ENCODE data around the gene MPV17. TPM values are rescaled to one million over a fixed set of nuclear protein-coding genes. Genes with fewer than 3 reads are reported as not detected.

MPV17 gene
- total and polyA plus RNA-seq, 2 donors (not counting 1 experiment from before 2014, with no cell fraction given), result 103 to 137 TPM

DNA sequence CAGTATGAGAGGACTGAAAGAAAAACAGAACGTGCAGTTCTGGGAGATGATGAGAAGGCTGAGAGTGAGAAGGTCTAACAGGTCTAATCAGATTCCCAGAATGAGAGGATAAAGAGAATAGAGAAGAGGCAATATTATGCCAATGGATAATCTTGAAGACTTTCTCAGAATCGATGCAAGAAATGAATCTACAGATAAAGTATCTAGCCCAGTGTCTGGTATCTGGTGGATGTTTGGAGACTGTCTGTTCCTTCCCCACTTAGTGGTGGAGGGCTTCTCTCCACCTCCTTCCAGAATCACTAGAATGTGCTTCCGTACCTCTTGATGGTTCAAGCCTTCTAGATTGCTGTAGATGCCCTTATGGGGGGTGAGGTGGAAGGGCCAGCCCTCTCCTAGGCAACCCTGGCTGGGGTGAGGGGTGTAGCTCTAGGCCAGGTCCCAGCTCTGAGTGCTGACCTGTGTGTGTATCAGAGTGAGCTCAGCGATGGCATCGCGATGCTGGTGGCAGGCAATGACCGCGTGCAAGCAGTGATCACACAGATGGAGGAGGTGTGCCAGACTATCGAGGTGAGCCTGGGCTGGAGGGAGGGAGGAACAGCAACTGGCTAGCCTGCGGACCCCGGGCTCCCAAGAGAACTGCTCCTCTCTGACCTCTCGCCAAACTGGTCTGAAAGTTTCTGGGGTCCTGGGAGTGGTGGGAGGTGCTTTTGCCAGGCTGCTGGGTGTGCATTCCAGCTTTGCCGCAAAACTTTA is 18.2 kb downstream of the MPV17 start:
- intact Hi-C loops (cut with micrococcal nuclease), result loop anchor here (5.0 kb wide), 1 partner anchor 42 kb away; the partner anchor contains the start of gene SLC30A3
- H2AFZ ChIP-seq (ENCODE audit: insufficient read depth, low read depth, low read length, poor library complexity, severe bottlenecking), result no peak overlapping the region
- no peak overlapping the region for H3K4me3 Mint-ChIP-seq
- CTCF ChIA-PET, result interaction anchor here (0.6 to 3.8 kb wide), 7 partner anchors 10 to 459 kb away, joined by 3 to 26 read pairs (median 7); partner anchors contain the start of genes KHK and MPV17
- ATAC-seq (ENCODE audit: low read depth), result no peak
- POLR2A ChIA-PET, result no interaction called here
- peaks cover 0 to 3% of the 10 kb centered on the region in 2 experiments for H3K36me3 ChIP-seq (replicated peaks in 1 of 2; ENCODE audit: control extremely low read depth in 1 of 2, control insufficient read depth in 1 of 2, extremely low read depth in 1 of 2, insufficient read depth in 2 of 2, low read length in 1 of 2)
- H3K4me1 Mint-ChIP-seq, result peaks cover 11% of the 10 kb centered on the region
- H3K27me3 Mint-ChIP-seq, result peaks cover 21% of the 10 kb centered on the region
- no peaks in the 10 kb centered on the region for H3K9me3 Mint-ChIP-seq (ENCODE audit: insufficient read depth)
- TF ChIP-seq CTCF (IDR thresholded peaks at IDR 0.05) (no peak), EZH2 (IDR thresholded peaks at IDR 0.05; ENCODE audit: borderline replicate concordance, insufficient read depth, low read depth, low read length, poor library complexity, severe bottlenecking) (no peak)
- H3K4me3 ChIP-seq (ENCODE audit: control extremely low read depth in 1 of 5, extremely low read depth in 1 of 5, insufficient read depth in 1 of 5, low read depth in 2 of 5, low read length in 4 of 5), result no peak overlapping the region
- peaks cover 14 to 22% of the 10 kb centered on the region in 2 donors for H3K4me1 ChIP-seq (ENCODE audit: control insufficient read depth in 2 of 2, insufficient read depth in 2 of 2, low read length in 2 of 2)
- H3K79me2 ChIP-seq (ENCODE audit: control insufficient read depth, insufficient read depth, low read length), result no peaks in the 10 kb centered on the region
- no peaks in the 10 kb centered on the region for H4K20me1 ChIP-seq (ENCODE audit: control insufficient read depth, insufficient read depth, low read length, poor library complexity, severe bottlenecking)
- no peak overlapping the region for H3K9ac ChIP-seq (ENCODE audit: low read length)
- no peak overlapping the region for H3K27ac ChIP-seq (ENCODE audit: low read length in 2 of 2)
- DNase-seq, result no peak
- H3K27me3 ChIP-seq (replicated peaks in 1 of 4; ENCODE audit: control extremely low read depth in 1 of 4, control insufficient read depth in 3 of 4, insufficient read depth in 4 of 4, low read length in 3 of 4), result peaks cover 0 to 31% (median 10%) of the 10 kb centered on the region in 4 experiments
- H3K27ac Mint-ChIP-seq, result no peak overlapping the region
- peaks cover 0 to 7% (median 0%) of the 10 kb centered on the region in 3 donors for H3K9me3 ChIP-seq (ENCODE audit: control extremely low read depth in 1 of 3, control insufficient read depth in 2 of 3, insufficient read depth in 1 of 3, low read length in 2 of 3)
- H3K4me2 ChIP-seq (replicated peaks; ENCODE audit: low read depth, low read length, poor library complexity, severe bottlenecking), result no peak overlapping the region
- 87% methylated on average over 7 of the region's 13 CpGs for WGBS (ENCODE audit: insufficient coverage)

All from B cell (primary cell).